ENCODE results near the gene GALM.

Gene GALM

GRCh38 chr2:38775921-38776225 is 110.0 kb downstream of the GALM start:
- no peak for DNase-seq

- no peak for DNase-seq
Measured at GRCh38 chr2:38776531-38776930, 110.6 kb downstream of the GALM start.

- no peak for DNase-seq
Measured at GRCh38 chr2:38778687-38779082, 112.8 kb downstream of the GALM start.

- DNase-seq, result no peak
Measured at GRCh38 chr2:38783586-38783985, 117.7 kb downstream of the GALM start.
